GM21529 (cell line): ENCODE measurements around the gene CD200.
A peak's percentile ranks its signal among the peaks of the same experiment; 100 is the strongest.
"Not testable (repeated sequence)": the region's sequence is repeated elsewhere in the genome, so short reads cannot be mapped to it uniquely, and the experiment has no call there.

Experiments used
- ATAC-seq: cut with Tn5 transposase; IDR thresholded peaks from one replicate; pipeline ENCODE4 v1.9.1; 2021; ENCODE audit not compliant: unreplicated experiment

The CD200 gene

DNA sequence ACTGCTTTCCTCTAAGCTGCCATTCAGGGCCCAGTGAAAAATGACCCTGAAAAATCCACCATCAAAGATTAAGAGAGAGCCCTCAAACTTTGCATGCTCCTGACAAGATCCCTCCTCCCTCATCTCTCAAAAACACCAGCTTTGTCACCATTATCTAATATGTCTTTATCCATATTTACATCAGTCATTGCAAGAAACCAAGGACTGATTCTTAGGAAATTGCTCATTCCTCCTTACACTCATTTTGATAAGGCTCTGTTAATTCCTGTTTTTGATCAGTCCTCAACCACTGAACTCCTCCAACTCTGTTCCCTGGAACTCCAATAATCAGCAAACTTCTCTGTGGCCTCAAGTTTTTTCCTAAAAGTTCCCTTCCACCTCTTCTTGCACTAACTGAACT, 51.8 kb downstream of the CD200 start:
- ATAC-seq, result no peak

DNA sequence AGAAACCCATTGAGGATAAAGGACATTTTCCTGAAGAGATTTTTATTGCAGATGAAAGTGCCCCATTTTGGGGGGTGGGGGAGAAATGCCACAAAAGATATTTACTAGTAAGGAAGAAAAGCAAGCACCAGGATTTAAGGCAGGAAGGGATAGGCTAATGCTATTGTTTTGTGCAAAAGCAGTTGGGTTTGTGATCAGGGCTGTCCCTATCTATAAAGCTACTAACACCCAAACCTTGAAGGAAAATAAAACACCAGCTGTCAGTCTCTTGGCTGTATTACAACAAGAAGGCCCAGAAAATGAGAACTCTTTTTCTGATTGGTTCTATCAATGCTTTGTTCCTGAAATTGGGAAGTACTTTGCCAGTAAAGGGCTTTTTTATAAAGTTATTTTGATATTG, 56.0 kb downstream of the CD200 start:
- ATAC-seq, result no peak

DNA sequence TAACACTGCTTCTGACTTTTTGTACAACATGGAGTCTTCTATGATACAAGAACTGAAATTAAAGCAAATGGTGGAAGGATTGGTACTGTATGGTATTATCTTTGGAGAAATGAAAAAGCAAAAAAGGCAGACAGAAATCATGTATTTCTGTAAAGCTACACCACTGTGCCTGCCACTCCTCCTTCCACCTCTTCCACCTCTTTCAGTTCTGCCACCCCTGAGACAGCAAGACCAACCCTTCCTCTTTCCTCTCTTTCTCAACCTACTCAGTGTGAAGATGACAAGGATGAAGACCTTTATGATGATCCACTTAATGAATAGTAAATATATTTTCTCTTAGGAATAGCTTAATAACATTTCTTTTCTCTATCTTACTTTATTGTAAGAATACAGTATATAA, 57.0 kb downstream of the CD200 start:
- no peak for ATAC-seq

DNA sequence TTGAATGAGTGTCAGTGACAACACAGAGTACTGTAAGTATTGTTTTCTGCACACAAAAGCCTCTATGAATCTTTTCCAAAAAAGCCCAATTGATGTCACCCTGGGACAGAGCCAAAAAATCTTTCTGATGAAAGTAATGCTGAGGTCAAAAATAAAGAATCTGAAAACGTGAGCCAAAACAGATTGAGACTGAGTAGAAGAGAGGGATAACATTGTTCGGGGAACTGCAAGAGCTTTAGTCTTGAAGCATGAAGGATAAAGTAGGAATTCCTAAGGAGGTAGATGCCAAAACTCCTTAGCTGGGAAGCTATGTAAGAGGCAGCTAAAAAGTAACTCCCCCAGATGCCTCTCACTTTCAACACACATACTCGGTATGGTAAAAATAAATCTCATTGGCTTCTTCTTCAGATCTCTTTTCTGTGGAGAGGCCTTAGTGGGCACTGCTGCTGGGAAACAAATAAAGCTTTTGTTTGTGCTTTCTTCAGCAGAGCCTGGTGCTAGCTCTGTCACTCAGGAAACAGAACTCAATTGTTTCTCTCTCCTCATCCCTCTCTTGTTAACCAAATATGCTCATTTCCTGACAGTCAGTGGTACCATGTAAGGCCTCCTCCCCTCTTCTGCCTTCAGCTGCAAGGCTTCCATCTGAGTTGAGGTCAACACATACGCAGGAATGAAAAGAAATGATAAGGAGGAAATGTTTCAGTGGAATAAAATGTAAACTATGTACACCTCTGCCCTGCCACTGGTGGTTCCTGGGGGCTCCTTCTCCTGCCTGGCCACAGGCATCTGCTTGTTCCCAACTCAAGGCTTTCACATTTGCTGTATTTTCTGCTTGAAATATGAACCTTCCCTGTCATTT, 58.1 kb downstream of the CD200 start:
- ATAC-seq, result peak; percentile 64

DNA sequence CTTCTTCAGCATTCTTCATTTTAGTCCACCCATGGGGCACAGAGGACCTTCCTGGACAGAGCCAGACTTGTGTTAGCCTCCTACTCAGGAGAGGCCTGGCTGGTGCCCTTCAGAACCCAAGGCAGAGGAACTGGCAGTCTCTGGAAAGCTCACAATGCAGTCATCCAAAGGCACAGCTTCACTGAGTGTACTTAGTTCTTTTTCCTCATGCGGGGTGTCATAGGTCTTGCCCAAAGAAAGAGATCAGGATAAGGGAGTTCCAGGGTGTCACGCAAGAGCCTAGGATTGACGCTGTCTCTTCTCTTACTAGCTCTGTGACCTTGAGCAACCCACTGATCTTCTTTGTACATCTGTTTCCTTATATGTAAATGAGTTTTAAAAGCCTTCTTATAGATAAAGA, 58.7 kb downstream of the CD200 start:
- ATAC-seq, result no peak

DNA sequence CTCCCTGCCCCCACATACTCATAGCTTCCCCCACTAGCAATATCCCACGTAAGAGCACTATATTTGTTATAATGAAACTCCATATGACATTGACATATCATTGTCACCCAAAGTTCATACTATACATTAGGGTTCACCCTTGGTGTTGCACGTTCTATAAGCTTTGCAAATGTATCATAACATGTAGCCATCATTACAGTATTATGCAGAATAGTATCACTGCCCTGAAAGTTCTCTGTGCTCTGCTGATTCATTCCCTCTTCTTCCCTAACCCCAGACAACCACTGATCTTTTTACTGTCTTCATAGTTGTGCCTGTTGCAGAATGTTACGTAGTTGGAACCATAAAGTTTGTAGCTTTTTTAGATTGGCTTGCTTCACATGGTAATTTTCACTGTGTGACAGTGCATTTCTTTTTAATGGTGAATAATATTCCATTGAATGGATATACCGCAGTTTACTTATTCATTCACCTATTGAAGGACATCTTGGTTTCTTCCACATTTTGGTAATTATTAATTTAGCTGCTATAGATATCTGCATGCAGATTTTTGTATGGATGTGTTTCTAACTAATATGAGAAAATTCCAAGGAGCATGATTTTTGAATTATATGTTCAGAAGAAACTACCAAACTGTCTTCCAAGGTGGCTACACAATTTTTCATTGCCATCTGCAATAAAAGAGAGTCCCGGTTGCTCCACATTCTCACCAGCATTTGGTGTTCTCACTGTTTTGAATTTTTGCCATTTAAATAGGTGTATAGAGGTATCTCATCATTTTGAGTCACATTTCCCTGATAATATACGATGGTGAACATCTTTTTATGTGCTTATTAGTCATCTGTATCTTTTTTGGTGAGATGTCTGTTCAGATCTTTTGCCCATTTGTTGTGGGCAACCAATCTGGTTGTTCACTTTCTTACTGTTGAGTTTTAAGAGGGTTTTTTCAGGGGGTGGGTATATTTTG, 59.7 kb downstream of the CD200 start:
- no peak for ATAC-seq

DNA sequence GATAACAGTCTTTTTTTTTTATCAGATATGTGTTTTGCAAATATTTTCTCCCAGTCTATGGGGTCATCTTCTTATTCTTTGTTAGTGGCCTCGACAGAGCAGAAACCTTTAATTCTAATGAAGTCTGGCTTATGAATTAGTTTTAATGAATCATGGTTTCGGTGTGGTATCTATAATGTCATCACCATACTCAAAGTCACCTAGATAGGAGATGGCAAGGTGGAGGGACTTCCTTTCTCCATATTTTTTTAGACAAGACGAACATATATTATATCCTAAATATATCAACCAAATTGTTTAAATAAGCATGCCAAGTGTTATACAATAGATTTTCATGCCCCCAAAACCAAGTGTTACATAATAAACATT, 60.4 kb downstream of the CD200 start:
- no peak for ATAC-seq

DNA sequence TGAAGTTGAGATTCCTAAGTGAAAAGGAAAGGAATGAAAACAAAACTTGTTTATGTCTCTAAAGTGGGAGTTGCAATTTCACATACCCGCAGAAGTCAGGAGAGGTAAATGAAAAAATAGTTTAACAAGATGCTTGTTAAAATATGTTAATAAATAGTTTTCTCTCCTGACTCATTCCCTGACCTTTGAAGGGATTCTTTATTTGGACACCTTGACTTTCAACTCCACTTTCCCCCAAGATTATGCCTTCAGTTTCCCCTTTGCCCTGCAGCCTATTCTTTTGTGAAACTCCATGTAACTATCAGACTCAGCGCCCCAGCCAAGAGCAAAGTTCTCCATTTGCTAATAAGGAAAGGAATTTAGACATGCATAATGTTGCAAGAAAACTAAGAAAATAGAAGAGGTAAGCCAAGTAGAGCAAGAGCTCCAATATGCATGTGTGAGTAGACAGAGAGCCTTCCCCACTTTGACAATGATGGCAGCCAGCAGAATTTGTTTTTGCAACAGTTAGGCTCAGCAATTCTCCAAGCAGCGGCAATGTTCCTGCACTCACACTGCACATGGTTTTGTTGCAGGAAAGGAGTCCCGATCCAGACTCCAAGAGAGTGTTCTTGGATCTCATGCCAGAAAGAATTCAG, 61.2 kb downstream of the CD200 start:
- no peak for ATAC-seq

DNA sequence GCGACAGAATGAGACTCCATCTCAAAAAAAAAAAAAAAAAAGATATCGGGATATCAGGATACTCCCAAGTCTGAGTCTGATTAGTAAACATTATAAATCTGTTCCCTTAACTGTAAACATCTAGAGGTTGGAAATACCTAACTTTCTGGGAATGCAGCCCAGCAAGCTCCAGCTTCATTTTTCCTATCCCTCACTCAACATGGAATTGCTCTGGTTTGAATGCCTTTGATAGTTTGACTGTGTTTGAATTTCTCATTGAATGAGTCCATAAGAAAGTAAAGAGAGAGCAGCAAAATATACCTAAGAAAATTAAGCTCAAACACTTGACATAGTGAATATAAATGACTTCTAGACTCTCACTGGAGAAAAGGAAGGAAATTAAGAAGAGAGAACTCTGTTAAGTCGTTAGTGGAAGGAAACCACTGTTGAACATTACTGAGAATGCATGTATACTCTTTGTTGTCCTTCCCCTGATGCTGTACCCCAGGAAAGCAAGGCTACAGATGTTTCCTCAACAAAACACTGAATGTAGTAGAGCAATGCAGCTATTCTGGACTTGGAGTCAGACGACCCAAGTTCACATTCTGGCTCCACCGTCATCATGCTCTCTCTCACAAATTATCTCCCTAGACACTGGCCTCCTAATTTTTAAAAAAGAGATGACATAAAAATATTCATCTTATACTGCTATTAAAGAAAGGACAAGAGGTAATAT, 62.4 kb downstream of the CD200 start:
- no peak for ATAC-seq

DNA sequence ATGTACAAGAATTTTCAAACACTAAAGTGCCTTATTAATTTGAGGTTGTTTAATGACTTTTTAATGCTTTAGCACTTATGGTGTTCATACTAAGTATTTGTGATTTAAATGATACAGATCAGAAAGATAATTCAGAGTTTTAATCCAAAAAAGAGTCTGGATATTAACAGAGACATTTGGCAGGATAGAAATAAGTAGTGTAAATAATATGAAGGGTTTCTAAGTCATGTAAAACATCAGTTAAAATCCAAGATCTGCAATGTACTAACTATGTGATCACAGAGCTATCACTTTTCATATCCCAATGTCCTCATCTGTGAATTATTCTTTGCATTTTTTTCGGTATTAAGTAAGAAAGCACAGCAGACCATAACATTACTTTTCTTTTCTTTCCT, 62.9 kb downstream of the CD200 start:
- no peak for ATAC-seq

DNA sequence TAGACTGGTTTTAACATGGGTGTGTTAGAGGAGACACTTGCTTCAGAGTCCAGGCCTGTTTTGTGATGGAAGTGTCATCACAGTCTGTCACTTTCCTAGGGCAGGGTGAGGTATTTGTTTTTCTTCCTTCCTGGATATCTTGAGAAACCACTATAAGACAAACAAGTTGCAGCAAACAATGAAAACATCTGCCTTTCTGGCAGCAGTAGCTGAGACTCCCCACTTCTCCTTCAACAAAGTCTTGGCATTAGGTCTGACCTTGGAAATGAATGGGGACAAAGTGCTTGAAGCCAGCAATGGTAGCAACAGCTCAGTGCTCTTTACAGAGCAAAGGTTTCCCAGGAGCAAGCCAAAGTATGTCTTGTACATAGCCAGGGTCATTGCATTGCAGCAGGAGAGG, 64.6 kb downstream of the CD200 start:
- ATAC-seq, result no peak

DNA sequence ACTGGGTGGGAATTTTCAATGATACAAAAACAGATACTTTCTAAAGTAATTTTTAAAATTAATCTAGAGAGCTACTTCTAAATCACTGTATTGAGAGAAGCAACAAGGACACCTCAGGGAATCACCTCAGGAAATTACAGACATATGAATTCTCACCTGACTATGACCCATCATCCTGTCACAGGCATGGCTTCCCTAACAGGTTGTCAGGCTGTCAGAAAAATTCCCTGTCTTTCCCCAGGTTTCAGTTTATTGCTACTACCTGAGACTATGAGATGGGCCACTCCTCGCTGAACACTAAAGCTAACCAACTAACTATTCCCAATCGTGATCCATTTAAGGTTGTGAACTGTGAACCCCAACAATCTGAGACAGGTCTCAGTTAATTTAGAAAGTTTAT, 66.1 kb downstream of the CD200 start:
- no peak for ATAC-seq

DNA sequence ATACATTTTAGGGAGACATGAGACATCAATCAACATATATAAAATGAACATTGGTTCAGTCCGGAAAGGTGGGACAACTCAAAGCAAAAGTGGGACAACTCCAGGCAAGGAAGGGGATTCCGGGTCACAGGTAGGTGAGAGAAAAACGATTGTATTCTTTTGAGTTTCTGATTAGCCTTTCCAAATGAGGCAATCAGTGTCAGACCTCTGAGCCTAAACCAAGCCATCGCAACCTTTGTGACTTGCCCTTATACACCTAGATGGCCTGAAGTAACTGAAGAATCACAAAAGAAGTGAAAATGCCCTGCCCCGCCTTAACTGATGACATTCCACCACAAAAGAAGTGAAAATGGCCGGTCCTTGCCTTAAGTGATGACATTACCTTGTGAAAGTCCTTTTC, 66.6 kb downstream of the CD200 start:
- ATAC-seq, result not testable (repeated sequence)

DNA sequence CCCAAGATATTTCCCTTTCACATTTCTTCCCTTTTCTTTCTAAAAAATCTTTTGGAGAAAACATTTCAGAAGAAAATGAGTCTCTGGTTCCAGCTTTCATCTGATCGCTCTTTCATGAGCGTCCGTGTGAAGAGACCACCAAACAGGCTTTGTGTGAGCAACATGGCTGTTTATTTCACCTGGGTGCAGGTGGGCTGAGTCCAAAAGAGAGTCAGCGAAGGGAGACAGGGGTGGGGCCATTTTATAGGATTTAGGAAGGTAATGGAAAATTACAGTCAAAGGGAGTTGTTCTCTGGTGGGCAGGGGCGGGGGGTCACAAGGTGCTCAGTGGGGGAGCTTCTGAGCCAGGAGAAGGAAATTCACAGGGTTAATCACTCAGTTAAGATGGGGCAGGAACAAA, 67.4 kb downstream of the CD200 start:
- not testable (repeated sequence) for ATAC-seq

DNA sequence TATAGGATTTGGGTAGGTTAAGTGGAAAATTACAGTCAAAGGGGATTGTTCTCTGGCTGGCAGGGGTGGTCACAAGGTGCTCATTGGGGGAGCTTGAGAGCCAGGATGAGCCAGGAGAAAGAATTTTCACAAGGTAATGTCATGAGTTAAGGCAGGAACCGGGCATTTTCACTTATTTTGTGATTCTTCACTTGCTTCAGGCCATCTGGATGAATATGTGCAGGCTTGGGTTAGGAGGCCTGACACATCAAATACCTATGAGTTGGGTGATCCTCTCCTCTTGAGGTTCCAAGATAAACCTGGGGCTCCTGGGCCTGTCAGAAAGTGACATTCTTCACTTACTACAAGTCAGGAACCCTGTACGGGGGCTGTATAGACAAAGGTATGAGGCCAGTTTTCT, 68.7 kb downstream of the CD200 start:
- ATAC-seq, result no peak

DNA sequence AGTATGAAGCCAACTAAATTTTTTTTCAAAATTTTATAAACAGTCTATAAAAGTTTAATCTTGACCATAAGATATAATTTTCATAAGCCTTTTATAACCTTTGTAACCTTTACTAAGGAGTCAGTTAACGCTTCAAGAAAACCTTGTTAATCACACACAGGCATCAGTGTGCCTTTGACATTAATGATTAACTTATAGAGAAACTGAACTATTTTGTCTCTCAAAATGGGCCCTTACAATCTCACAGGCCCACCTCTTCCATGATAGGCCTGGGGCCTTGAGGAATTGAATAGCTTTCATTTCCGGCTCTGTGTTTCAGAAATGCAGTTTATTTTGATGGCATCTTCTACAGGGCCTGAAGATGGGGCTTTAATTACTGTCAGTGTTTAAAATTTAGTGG, 70.1 kb downstream of the CD200 start:
- no peak for ATAC-seq

DNA sequence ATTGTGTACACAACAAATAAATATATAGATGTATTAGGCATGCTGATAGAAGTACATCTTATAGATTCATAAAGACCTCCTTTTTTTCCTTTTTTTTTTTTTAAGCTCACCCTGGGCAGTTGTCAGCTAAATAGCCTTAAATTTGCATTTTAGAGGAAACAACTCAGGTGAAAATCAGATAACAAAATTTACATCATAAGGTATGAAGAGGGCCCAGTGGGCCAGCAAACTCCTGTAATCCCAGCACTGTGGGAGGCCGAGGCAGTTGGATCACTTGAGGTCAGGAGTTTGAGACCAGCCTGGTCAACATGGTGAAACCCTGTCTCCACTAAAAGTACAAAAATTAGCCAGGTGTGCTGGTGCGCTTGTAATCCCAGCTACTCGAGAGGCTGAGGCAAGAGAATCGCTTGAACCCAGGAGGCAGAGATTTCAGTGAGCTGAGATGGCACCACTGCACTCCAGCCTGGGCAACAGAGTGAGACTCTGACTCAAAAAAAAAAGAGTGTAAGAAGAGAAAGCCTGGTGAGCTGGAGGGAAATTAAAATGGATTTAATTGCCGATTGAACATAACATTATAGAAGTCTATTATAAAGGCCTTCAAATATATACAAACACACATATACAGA, 72.1 kb downstream of the CD200 start:
- ATAC-seq, result not testable (repeated sequence)

DNA sequence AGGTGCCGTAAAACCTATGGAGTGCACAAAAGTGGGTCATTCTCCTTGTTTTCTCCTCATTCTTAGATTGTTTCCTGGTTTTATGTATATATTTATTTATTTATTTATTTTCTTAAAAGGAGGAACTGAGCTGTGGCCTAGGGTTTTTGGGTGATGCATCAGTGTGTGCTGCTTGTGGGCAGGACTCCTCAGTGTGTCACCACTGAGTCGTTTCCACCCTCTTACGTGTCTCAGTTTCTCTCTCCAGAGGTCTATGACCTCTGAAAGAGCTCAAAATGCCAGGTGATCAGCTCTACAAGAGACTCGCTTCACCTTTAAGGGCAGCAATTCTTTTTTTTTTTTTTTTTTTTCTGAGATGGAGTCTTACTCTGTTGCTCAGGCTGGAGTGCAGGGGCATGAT, 72.9 kb downstream of the CD200 start:
- ATAC-seq, result peak; percentile 50

DNA sequence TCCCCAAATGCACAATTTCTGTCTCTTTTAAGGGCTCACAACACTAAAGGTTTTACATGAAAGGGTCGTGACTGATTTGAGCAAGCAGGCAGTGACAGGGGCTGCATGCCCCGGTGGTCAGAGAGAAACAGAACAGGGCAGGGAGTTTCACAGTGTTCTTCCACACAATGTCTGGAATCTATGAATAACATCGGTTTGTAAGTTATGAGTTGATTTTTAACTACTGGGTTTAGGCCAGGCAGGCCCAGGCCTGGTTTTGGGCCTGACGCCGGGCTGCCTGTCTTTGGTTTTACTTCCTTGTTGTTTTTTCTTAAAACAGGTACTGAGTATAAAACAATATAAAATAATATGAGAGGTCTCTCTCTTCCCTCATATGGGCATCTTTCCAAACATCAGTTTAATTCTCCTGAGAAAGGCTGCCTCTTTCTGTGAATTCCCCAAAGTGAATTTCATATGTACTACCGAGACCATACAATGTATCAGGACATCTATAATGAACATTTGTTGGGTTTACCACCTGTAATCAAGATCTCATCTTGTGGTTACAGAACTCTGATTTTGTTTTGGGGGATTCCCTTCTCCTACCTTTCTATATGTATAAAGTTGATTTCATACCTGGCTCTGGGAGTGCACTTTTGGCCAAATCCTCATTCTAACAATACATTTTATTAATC, 74.4 kb downstream of the CD200 start:
- peak; percentile 36 for ATAC-seq
